Measurements from ENCODE around the gene SH2D1A. TPM values are rescaled to one million over a fixed set of nuclear protein-coding genes. Genes with fewer than 3 reads are reported as not detected.

SH2D1A gene
- total RNA-seq, 2 donors from 2014 or later: 0.48 to 0.54 TPM

Other genes with a start within 250 kb of the SH2D1A start
- not detected for gene TEX13D, start 13.9 kb upstream of the SH2D1A start, total RNA-seq